Tibial artery (tissue), 4 donors: ENCODE results near the gene SHC2.

Source experiments
- DNase-seq, 2 donors: peaks; one replicate each; pipeline ENCODE4 v3.0.0-alpha.2; 2019
- H3K27ac ChIP-seq, 2 donors: fragments of 200-600 bp; sonication (generic) in 1 of 2; 1 replicate in 1 of 2; 2 replicates in 1 of 2; pipeline ENCODE4 v1.5.1; 2018 to 2019; ENCODE audit warnings: mild to moderate bottlenecking in 1 of 2
- H3K27me3 ChIP-seq, 2 donors: fragments of 200-600 bp; sonication (generic) in 1 of 2; one replicate each; pipeline versions ENCODE4 v1.5.1 to v1.6.0; 2016 to 2019
- H3K36me3 ChIP-seq, 3 donors: fragments of 200-600 bp; sonication (generic) in 2 of 3; one replicate each; pipeline ENCODE4 v1.5.1; 2016 to 2019; ENCODE audit warnings: mild to moderate bottlenecking in 2 of 3
- H3K4me1 ChIP-seq, 4 donors: fragments of 200-600 bp; sonication (generic) in 2 of 4; 1 replicate in 3 of 4; 2 replicates in 1 of 4; pipeline ENCODE4 v1.5.1; 2016 to 2019
- H3K4me3 ChIP-seq, 2 donors: fragments of 200-600 bp; sonication (generic) in 1 of 2; 1 replicate in 1 of 2; 2 replicates in 1 of 2; pipeline ENCODE4 v1.5.1; 2018 to 2019; ENCODE audit warnings: mild to moderate bottlenecking in 2 of 2
- H3K9me3 ChIP-seq, 3 donors: fragments of 200-600 bp; sonication (generic) in 1 of 3; one replicate each; pipeline ENCODE4 v1.5.1; 2016 to 2019
- CTCF ChIP-seq, 2 experiments: fragments of 200-600 bp in 1 of 2; fragments of 450-650 bp in 1 of 2; IDR thresholded peaks; one replicate each; pipeline ENCODE4 v1.5.1; 2017 to 2019; ENCODE audit warnings: antibody characterized with exemption in 2 of 2, mild to moderate bottlenecking in 1 of 2, moderate library complexity in 1 of 2
- intact Hi-C: fragments of 100-400 bp; cut with DNase I; formaldehyde crosslinking; loops from one replicate; pipeline ENCODE4 v1.15.0; 2023; ENCODE audit warnings: low total_unique reads

SHC2 gene

GRCh38 chr19:447816-448560, 12.8 kb downstream of the SHC2 start:
- no peaks in the 10 kb centered on the region for H3K9me3 ChIP-seq
- no peak for DNase-seq
- intact Hi-C loops, result no loop called here
- H3K27ac ChIP-seq, result no peak overlapping the region
- no peaks in the 10 kb centered on the region for H3K4me1 ChIP-seq
- H3K4me3 ChIP-seq, result no peak overlapping the region
- H3K36me3 ChIP-seq, result no peaks in the 10 kb centered on the region
- H3K27me3 ChIP-seq, result peaks cover 0 to 3% of the 10 kb centered on the region in 2 donors
- no peak for TF ChIP-seq CTCF (IDR thresholded peaks at IDR 0.05)

GRCh38 chr19:447064-447426, 13.8 kb downstream of the SHC2 start:
- Histone ChIP-seq H3K4me3 (no peak overlapping the region), H3K4me1 (no peaks in the 10 kb centered on the region), H3K27ac (no peak overlapping the region), H3K36me3 (no peaks in the 10 kb centered on the region), H3K9me3 (no peaks in the 10 kb centered on the region), H3K27me3 (peaks cover 0 to 3% of the 10 kb centered on the region in 2 donors)
- no peak for DNase-seq
- intact Hi-C loops, result no loop called here
- no peak for TF ChIP-seq CTCF (IDR thresholded peaks at IDR 0.05)

GRCh38 chr19:444677-445210, 16.1 kb downstream of the SHC2 start:
- no peaks in the 10 kb centered on the region for H3K36me3 ChIP-seq
- DNase-seq, result no peak
- intact Hi-C loops, result no loop called here

GRCh38 chr19:443005-443404, 17.8 kb downstream of the SHC2 start:
- Histone ChIP-seq H3K27ac (no peak overlapping the region), H3K4me3 (no peak overlapping the region), H3K9me3 (no peaks in the 10 kb centered on the region), H3K27me3 (peaks cover 0 to 33% of the 10 kb centered on the region in 2 donors), H3K4me1 (no peaks in the 10 kb centered on the region), H3K36me3 (no peaks in the 10 kb centered on the region)
- TF ChIP-seq CTCF (IDR thresholded peaks at IDR 0.05), result no peak
- intact Hi-C loops, result no loop called here
- DNase-seq, result no peak

More at GRCh38 chr19:444677-445210, 16.1 kb downstream of the SHC2 start:
- no peak overlapping the region for H3K4me3 ChIP-seq
- TF ChIP-seq CTCF (IDR thresholded peaks at IDR 0.05), result no peak
- no peaks in the 10 kb centered on the region for H3K4me1 ChIP-seq
- peaks cover 0 to 16% of the 10 kb centered on the region in 2 donors for H3K27me3 ChIP-seq
- no peak overlapping the region for H3K27ac ChIP-seq
- H3K9me3 ChIP-seq, result no peaks in the 10 kb centered on the region

- intact Hi-C loops, result no loop called here
- H3K9me3 ChIP-seq, result no peaks in the 10 kb centered on the region
- H3K27me3 ChIP-seq, result peaks cover 0 to 41% of the 10 kb centered on the region in 2 donors
- H3K4me3 ChIP-seq, result no peak overlapping the region
- no peak overlapping the region for H3K27ac ChIP-seq
- H3K36me3 ChIP-seq, result no peaks in the 10 kb centered on the region
- no peak for TF ChIP-seq CTCF (IDR thresholded peaks at IDR 0.05)
- no peaks in the 10 kb centered on the region for H3K4me1 ChIP-seq
- DNase-seq, result no peak
These were observed 18.7 kb downstream of the SHC2 start for GRCh38 chr19:442085-442484.
